T-helper 22 cell (primary cell): ENCODE data around the gene COBL.

ENCODE experiments used
- DNase-seq: peaks from one replicate; pipeline ENCODE4 v3.0.0-alpha.2; 2020; ENCODE audit warnings: low read depth

The COBL gene

DNA sequence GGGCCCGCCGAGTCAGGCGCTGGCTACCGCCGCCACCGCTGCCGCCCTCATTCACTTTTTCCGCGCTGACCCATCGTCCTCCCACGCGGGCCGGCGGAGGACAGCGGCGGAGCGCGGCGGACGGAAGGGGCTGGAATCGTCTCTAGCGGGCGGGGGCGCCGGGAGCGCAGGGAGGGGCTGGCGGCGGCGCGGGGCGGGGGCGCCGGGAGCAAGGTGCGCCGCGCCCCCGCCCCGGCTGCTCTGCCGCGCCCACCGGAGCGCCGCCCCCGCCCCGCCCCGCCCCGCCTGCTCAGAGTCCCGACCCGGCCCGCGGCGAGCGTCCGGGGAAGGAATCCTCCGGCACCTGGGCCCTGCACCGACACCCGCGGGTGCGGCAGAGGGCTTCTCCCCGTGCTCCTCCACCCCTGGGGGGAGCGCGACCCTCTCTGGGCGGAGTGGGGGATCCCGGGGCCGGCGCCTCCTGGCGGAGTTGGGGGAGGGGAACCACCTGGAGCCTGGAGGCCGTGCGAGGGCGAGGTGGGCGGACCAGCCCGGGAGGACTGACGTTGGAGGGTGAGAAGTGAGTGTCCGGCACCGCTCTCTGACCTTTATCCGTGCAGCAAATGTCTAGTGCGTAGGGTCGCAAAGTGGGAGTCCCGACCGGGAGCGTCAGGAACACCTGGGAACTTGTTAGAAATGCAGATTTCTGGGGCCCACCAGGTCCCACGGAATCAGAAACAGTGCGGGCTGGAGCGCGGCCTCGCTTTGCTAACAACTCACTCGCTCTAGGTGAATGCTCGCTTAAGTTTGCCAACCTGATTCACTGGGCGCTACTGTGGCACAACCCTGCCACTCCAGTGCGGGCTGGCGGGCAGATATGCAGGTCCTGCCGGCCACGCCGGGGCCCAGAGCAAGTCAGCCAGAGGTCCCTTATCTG, at the start of gene COBL:
TSS of gene COBL (minus strand) at position 144 of the 916 bp plus-strand sequence. CDS start 176 bp downstream, outside the sequence.
- no peak for DNase-seq

- DNase-seq: no peak
Measured at GRCh38 chr7:51366172-51366728, 49.6 kb upstream of the COBL start.

DNA sequence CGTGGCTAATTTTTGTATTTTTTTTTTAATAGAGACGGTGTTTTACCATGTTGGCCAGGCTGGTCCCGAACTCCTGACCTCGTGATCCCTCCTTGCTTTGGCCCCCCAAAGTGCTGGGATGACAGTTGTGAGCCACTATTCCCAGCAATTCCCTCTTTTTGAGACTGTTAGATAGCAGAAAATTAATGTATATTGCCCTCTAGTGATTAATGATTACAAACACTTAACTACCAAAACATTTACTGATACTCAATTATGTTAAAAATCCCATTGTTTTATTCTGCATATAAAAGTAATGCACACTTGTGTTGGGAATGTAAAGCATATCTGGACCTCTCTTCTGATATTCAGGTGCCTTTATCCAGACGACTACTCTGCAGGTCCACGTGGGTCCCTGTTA, 41.2 kb upstream of the COBL start:
- no peak for DNase-seq

- DNase-seq: no peak
Measured at GRCh38 chr7:51356849-51357516, 40.4 kb upstream of the COBL start.

- DNase-seq: no peak
Measured at GRCh38 chr7:51354897-51355296, 38.3 kb upstream of the COBL start.

DNA sequence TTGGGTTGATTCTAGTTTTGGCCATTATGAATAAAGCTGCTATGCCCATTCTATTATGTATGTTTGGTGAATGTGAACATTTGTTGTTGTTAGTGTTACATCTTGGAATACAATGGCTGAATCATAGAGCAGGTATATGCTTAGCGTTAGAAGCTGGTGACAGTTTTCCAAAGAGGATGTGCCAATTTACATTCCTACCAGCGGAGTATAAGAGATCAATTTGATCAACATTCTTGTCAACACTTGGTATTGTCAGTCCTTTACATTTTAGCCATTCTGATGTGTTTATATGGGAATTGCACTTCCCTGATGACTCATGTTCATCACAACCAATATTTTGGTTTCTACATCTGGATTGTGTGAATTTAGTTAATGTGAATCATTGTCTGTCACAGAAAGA, 37.8 kb upstream of the COBL start:
- DNase-seq: no peak

DNA sequence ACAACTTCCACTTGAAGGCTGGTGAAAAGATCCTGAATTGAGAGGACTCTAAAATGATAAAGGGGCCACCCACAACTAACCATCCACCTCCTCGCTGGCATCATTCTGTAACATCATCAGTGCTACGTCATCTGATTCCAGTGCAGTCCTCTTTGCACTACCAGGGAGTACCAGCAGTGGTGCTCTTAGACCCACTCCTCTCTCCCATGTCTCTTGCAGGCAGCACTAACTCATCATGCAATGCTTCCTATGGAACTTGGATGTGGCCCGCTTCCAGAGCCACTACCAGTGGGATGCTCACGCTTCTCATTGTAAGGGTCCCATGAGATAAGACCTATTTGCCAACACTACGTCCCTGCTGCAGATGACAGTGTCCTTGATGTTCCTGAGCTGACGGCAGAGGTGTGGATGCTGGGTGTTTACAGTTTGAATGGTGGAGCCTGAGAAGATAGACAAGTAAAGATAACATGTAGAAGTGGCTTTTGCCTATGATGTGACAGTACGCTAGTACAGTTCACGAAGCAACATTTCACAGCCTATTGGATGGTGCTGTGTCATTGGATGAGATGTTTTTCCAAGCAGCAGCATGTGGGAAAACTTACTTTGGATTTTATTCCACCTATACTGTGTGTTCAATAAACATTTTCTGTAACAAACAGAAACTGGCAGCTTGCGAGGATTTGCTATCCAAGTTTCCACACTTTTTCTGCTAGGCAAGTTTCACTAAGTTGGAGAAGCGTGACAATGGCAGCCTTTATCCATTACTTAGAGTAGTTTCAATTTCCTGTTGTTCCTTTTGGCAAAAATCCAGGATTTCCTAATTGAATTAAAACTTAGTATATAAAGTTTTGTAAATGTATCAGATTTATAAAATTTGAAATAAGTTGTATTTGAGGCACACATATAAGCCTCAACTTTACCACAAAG, 35.8 kb upstream of the COBL start:
- no peak for DNase-seq

- DNase-seq: no peak
Measured at GRCh38 chr7:51351661-51352060, 35.1 kb upstream of the COBL start.

GRCh38 chr7:51350546-51350896, 33.9 kb upstream of the COBL start:
- no peak for DNase-seq

DNA sequence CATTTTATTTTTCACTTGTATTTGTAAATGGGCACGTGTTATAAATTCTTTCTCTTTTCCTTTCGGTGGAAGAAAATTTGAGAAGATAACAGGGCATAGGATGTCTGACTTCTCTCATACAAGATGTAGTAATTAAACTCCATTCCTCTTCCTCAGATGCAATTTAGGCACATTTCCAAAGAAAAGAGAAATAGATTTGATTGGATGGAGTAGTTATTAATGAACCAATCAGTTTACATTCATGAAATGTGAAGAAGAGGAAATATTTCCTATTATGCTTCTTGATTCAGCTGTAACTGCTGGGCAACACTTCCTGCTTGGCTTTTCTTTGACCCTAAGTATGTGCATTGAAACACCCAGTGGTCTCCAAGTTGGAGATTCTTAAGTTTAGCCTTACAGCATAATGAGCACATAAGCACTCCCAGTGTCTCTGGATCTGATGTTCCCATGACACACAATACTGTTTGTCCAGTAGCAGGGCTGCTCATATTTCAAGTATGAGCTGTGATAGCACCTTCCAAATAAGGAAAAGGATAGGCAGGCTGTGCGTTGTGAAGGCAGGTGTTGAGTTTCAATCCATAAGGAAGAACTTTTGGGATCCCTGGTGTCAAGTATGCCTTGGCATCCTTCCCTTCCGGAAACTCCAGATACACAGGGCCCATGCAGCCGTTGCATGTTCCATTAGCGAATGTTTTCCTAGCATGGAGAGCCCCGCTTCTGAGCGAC, 33.4 kb upstream of the COBL start:
- no peak for DNase-seq

GRCh38 chr7:51346126-51346525, 29.5 kb upstream of the COBL start:
- DNase-seq: no peak

GRCh38 chr7:51344406-51345138, 28.0 kb upstream of the COBL start:
- DNase-seq: no peak

GRCh38 chr7:51340936-51341335, 24.3 kb upstream of the COBL start:
- no peak for DNase-seq

GRCh38 chr7:51340029-51340838, 23.6 kb upstream of the COBL start:
- no peak for DNase-seq

DNA sequence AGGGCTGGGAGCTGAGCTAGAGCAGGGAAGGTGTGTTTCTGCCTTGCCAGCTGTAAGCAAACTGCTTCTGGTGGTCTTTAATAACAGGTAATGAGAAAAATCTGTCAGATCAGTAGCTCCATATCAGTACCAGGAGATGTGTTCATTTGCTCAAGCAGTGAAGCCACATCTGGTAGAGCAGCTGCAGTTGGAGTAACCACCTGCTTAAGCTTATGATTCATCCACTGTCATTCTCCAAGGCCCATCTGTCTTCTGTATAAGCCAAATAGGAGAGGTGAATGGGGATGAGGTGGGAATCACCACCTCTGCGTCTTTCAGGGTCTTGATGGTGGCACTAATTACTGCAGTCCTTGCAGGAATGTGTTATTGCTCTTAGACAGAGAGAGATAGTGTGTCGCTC, 18.4 kb upstream of the COBL start:
- DNase-seq: no peak

- no peak for DNase-seq
Measured at GRCh38 chr7:51329696-51330263, 13.2 kb upstream of the COBL start.

DNA sequence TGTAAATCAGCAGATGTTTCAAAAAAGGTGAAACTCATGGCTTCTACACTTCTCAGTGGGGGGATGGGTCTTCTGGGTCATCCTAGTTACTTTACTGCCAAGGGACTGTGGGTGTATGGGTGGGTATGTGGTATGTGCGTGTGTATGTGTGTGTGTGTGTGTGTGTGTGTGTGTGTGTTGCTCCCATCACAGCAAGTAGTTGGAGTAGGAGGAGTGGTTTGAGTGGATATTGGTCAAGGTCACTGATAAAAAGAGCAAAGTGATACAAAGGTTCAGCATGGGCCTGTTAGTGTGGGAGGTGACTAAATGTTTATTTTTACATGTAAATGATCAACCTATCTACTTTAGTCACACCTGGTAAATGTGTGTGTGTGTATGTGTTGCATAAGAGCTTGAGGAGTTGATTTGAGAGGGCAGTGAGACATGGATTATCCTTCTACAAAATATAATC, 11.8 kb upstream of the COBL start:
- DNase-seq: no peak

DNA sequence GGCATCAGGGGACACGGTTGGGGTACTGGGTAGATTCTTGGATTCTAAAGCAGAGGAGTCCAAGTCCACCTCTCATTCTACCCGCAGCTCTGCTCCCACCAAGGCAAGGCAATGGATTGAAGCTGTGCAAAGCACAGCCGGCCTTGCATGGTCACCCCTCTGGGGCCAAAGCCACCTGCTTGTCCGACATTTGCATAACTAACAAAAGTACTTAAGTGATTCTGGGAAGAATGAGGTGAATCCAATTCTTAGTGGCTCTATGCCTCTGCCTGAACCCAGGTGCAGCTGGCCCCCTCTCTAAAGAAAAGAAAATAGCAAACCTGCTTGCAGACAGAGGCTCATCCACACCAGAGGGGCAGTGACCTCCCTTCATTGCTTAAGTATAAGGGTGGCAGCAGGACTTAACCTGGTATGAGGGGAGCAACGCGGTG, 10.7 kb upstream of the COBL start:
- no peak for DNase-seq

- DNase-seq: no peak
Measured at GRCh38 chr7:51326656-51327286, 10.2 kb upstream of the COBL start.
